Right atrium auricular region (tissue), 2 donors: ENCODE data around the gene GREB1L. TPM values are rescaled to one million over a fixed set of nuclear protein-coding genes. Genes with fewer than 3 reads are reported as not detected.

Experiments
- DNase-seq: peaks from one replicate; pipeline ENCODE4 v3.0.0-alpha.2; 2019; ENCODE audit warnings: low spot score
- H3K27ac ChIP-seq, 2 donors: fragments of 200-600 bp; sonication (generic); 1 replicate in 1 of 2; 2 replicates in 1 of 2; pipeline ENCODE4 v1.5.1; 2016 to 2019
- H3K27me3 ChIP-seq, 2 donors: fragments of 200-600 bp; sonication (generic); one replicate each; pipeline versions ENCODE4 v1.5.1 to v1.6.0; 2017 to 2019
- H3K36me3 ChIP-seq: fragments of 200-600 bp; sonication (generic); one replicate; pipeline ENCODE4 v1.5.1; 2016
- H3K4me1 ChIP-seq, 2 donors: fragments of 200-600 bp; sonication (generic); one replicate each; pipeline versions ENCODE4 v1.5.1 to v1.6.0; 2017 to 2019
- H3K4me3 ChIP-seq, 2 donors: fragments of 200-600 bp; sonication (generic); 1 replicate in 1 of 2; 2 replicates in 1 of 2; pipeline ENCODE4 v1.5.1; 2017 to 2019; ENCODE audit warnings: mild to moderate bottlenecking in 1 of 2, moderate library complexity in 1 of 2
- H3K9me3 ChIP-seq, 2 donors: fragments of 200-600 bp; sonication (generic); one replicate each; pipeline ENCODE4 v1.5.1; 2019
- total RNA-seq, 2 donors: library from RNA; depleted of rRNA; stranded (reverse); fragments of >200 nt; gene quantifications; one replicate each; pipeline ENCODE4 v1.1.0, GENCODE V29; 2016
- TF ChIP-seq, protein P1 (sequence below), 2 donors: fragments of 200-600 bp; sonication (generic); IDR thresholded peaks; one replicate each; pipeline ENCODE4 v1.5.1; 2019; ENCODE audit warnings: antibody characterized with exemption in 2 of 2

Gene GREB1L
- total RNA-seq, 2 donors from 2014 or later = 17.5 to 19.1 TPM

DNA sequence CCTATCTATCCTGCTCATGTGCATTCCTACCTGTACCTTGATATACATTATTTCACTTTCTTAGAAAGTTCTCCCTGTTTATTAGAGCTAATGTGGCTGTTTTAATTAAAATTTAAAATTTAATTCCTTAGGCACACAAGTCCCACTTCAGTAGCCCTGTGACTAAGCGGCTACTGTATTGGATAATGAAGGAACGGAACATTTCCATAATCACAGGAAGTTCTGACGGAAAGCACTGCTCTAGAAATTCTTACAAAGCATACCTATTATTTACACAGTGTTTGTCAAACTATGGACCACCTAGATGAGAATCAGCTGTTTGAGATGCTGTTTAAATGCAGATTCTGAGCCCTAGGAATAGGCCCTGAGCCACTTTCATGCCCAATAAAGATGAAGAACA lies 13.2 kb downstream of the GREB1L start:
- H3K27ac ChIP-seq = no peak overlapping the region
- no peaks in the 10 kb centered on the region for H3K4me1 ChIP-seq
- H3K9me3 ChIP-seq = no peaks in the 10 kb centered on the region
- no peak overlapping the region for H3K4me3 ChIP-seq
- H3K27me3 ChIP-seq = no peaks in the 10 kb centered on the region
- H3K36me3 ChIP-seq = no peaks in the 10 kb centered on the region
- DNase-seq = no peak
- TF ChIP-seq, protein P1, sequence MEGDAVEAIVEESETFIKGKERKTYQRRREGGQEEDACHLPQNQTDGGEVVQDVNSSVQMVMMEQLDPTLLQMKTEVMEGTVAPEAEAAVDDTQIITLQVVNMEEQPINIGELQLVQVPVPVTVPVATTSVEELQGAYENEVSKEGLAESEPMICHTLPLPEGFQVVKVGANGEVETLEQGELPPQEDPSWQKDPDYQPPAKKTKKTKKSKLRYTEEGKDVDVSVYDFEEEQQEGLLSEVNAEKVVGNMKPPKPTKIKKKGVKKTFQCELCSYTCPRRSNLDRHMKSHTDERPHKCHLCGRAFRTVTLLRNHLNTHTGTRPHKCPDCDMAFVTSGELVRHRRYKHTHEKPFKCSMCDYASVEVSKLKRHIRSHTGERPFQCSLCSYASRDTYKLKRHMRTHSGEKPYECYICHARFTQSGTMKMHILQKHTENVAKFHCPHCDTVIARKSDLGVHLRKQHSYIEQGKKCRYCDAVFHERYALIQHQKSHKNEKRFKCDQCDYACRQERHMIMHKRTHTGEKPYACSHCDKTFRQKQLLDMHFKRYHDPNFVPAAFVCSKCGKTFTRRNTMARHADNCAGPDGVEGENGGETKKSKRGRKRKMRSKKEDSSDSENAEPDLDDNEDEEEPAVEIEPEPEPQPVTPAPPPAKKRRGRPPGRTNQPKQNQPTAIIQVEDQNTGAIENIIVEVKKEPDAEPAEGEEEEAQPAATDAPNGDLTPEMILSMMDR (IDR thresholded peaks at IDR 0.05) = no peak

DNA sequence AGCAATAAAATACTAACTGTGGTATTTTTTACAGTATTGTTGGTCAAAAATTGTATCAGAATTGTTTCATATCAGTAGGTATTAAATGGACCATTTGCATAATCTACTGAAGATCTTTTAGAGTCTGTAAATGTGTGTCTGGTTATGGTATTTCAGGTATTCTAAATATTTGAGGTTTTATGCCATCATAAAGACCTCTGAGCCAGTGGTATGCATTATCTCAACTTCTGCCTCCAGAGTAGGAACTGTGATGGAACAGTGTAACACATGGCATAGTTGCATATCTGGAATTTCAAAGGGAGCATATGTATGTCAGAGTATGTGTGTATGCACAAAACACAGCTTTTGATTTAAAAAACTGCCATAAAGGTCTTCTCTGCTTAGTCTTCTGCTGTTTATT lies 15.4 kb downstream of the GREB1L start:
- H3K27me3 ChIP-seq = no peaks in the 10 kb centered on the region
- H3K4me1 ChIP-seq = no peaks in the 10 kb centered on the region
- H3K9me3 ChIP-seq = no peaks in the 10 kb centered on the region
- TF ChIP-seq, protein P1 (IDR thresholded peaks at IDR 0.05) = no peak
- DNase-seq = no peak
- H3K36me3 ChIP-seq = no peaks in the 10 kb centered on the region
- no peak overlapping the region for H3K4me3 ChIP-seq
- H3K27ac ChIP-seq = no peak overlapping the region

DNA sequence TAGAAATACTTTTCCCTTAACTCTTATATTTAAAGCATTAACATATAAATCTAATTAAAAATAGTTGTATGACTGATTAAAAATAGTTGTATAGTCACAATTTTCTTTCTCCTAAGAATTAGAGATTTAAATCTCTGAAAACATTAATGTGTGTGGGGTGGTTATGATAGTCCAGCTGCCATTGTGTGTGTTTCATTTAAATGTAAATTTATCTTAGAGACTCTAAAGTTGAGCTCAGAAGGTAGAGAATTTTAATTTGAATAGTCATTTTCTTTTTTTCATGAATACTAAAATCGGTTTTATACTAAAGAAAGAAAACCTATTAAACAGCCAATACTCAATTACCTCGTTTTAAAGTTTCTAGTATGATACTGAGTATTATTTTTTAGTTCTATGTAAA lies 18.6 kb downstream of the GREB1L start:
- Histone ChIP-seq H3K4me1 (no peaks in the 10 kb centered on the region), H3K4me3 (no peak overlapping the region), H3K27ac (no peak overlapping the region), H3K27me3 (no peaks in the 10 kb centered on the region), H3K9me3 (no peaks in the 10 kb centered on the region), H3K36me3 (no peaks in the 10 kb centered on the region)
- no peak for DNase-seq
- TF ChIP-seq, protein P1 (IDR thresholded peaks at IDR 0.05) = no peak

DNA sequence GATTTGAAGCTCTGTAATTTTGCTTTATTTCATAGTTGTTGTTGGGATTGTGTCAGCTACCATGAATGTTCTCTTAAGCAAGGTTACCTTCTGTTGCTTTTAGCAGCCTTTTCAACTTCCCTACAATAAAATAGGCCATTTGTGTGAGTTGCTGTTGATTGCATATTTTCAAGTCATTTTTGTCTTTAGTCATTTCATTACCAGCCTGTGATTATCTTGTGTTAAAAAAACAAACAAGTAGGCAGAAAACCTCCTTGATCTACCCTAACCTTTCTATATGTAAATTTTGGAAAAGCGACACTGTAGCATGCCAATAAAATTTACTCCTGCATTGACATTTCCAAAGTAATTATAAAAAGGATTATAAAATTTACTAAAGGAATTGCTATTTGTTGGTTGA lies 19.3 kb downstream of the GREB1L start:
- Histone ChIP-seq H3K4me1 (no peaks in the 10 kb centered on the region), H3K27me3 (no peaks in the 10 kb centered on the region), H3K4me3 (no peak overlapping the region), H3K9me3 (no peaks in the 10 kb centered on the region), H3K36me3 (no peaks in the 10 kb centered on the region), H3K27ac (no peak overlapping the region)
- no peak for DNase-seq
- TF ChIP-seq, protein P1 (IDR thresholded peaks at IDR 0.05) = no peak

DNA sequence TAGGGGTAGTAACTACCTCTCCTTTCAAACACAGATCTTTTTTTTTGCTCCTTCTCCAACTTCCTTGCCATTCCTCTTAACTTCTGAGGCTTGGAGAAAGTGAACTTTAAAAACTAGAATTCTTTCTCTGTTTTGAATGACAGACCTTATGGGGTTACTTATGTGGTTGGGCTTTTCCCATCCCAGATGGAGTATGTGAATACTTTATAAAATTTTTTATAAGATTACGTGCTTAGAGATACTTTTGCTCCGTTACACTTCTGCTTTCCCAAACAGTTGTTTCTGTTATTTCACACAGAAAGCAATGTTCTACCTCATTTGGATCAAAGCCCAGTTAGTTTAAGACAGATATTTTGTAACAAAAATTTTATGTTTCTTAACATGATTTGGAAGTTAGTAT lies 20.2 kb downstream of the GREB1L start:
- TF ChIP-seq, protein P1 (IDR thresholded peaks at IDR 0.05) = no peak
- Histone ChIP-seq H3K27ac (no peak overlapping the region), H3K4me3 (no peak overlapping the region), H3K36me3 (no peaks in the 10 kb centered on the region), H3K4me1 (no peaks in the 10 kb centered on the region), H3K9me3 (no peaks in the 10 kb centered on the region), H3K27me3 (no peaks in the 10 kb centered on the region)
- DNase-seq = no peak

DNA sequence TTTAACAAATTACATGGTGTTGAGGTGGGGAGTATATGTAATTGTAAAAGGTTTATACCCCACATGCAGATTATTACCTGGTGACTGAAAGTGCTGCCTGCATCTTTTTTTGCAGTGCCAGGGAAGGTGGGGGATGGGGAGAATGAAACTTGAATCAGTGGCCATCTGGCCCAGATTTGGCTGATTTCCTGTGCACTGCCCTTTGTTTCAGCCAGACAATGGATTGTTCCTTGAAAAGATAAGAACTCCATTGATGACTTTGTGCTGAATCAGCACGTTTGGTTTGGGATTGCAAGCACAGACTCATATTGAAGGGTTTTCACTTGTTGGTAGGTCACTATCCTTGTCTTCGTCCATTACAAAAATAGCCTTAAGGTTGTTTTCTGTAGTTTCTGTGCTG lies 20.9 kb downstream of the GREB1L start:
- no peaks in the 10 kb centered on the region for H3K36me3 ChIP-seq
- H3K27ac ChIP-seq = no peak overlapping the region
- TF ChIP-seq, protein P1 (IDR thresholded peaks at IDR 0.05) = no peak
- no peak overlapping the region for H3K4me3 ChIP-seq
- no peaks in the 10 kb centered on the region for H3K4me1 ChIP-seq
- DNase-seq = no peak
- no peaks in the 10 kb centered on the region for H3K9me3 ChIP-seq
- H3K27me3 ChIP-seq = no peaks in the 10 kb centered on the region
